Inferior parietal cortex (tissue), 1 donor: ENCODE measurements around the gene PCNP.
"Not testable (repeated sequence)": the region's sequence is repeated elsewhere in the genome, so short reads cannot be mapped to it uniquely, and the experiment has no call there.

Experiments
- DNase-seq: peaks from one replicate; pipeline ENCODE4 v3.0.0-alpha.2; 2016; ENCODE audit errors: extremely low spot score

Gene PCNP

GRCh38 chr3:101573449-101574387, at the start of gene PCNP:
PCNP (plus strand) TSS chr3:101574180; CDS start chr3:101574216, 36 bp downstream.
- peak; percentile 100 for DNase-seq

GRCh38 chr3:101527441-101527840, 46.5 kb upstream of the PCNP start:
- DNase-seq = no peak

GRCh38 chr3:101527906-101528305, 46.1 kb upstream of the PCNP start:
- DNase-seq = no peak

- no peak for DNase-seq
These were observed 43.9 kb upstream of the PCNP start for GRCh38 chr3:101529816-101530685.

GRCh38 chr3:101530686-101531047, 43.3 kb upstream of the PCNP start:
- DNase-seq = no peak

GRCh38 chr3:101531473-101532086, 42.4 kb upstream of the PCNP start:
- no peak for DNase-seq

GRCh38 chr3:101532783-101533602, 41.0 kb upstream of the PCNP start:
- no peak for DNase-seq

- DNase-seq = no peak
These were observed 40.4 kb upstream of the PCNP start for GRCh38 chr3:101533603-101533968.

GRCh38 chr3:101535221-101535620, 38.8 kb upstream of the PCNP start:
- DNase-seq = no peak

- no peak for DNase-seq
These were observed 37.7 kb upstream of the PCNP start for GRCh38 chr3:101536266-101536665.

GRCh38 chr3:101536955-101537354, 37.0 kb upstream of the PCNP start:
- DNase-seq = not testable (repeated sequence)

GRCh38 chr3:101542957-101543356, 31.0 kb upstream of the PCNP start:
- DNase-seq = no peak

- no peak for DNase-seq
These were observed 29.7 kb upstream of the PCNP start for GRCh38 chr3:101544161-101544850.

GRCh38 chr3:101548527-101549105, 25.4 kb upstream of the PCNP start:
- DNase-seq = no peak

- no peak for DNase-seq
These were observed 24.5 kb upstream of the PCNP start for GRCh38 chr3:101549473-101549872.

- DNase-seq = not testable (repeated sequence)
These were observed 22.5 kb upstream of the PCNP start for GRCh38 chr3:101551359-101552081.

GRCh38 chr3:101553381-101553780, 20.6 kb upstream of the PCNP start:
- DNase-seq = not testable (repeated sequence)

- DNase-seq = no peak
These were observed 17.9 kb upstream of the PCNP start for GRCh38 chr3:101556064-101556463.

- DNase-seq = peak; percentile 98
These were observed 12.2 kb upstream of the PCNP start, which contains the start of gene TRMT10C for GRCh38 chr3:101561630-101562328. TRMT10C (plus strand) TSS chr3:101561868; CDS start chr3:101564782, 2,914 bp downstream.
